SKM-1 (cell line): ENCODE results near the gene CSAG2.
"Not testable (repeated sequence)": the region's sequence is repeated elsewhere in the genome, so short reads cannot be mapped to it uniquely, and the experiment has no call there.

ENCODE experiments used
- DNase-seq: peaks from one replicate; lab custom pipeline; 2025; ENCODE audit not compliant: unreplicated experiment; lab: John Stamatoyannopoulos, UW

CSAG2 gene, protein sequence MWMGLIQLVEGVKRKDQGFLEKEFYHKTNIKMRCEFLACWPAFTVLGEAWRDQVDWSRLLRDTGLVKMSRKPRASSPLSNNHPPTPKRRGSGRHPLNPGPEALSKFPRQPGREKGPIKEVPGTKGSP

DNA sequence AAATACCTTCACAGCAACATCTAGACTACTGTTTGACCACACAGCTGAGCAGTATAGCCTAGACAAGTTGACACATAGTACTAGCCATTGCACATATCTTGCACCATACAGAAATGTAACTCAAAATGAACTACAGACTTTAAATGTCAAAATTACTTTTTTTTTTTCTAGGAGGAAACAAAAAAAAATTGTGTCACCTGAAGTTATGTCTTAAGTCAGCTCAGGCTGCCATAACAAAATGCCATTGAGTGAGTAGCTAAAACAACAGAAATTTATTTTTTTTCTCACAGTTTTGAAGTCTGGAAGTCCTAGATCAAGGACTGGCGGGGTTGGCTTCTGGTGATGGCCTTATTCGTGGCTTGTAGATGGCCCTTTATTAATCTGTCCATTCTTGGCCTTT is at the start of gene CSAG2:
Gene CSAG2, minus strand, starts transcription at position 101 of the 400 bp plus-strand sequence. CDS start 161 bp downstream, outside the sequence.
- DNase-seq: not testable (repeated sequence)

DNA sequence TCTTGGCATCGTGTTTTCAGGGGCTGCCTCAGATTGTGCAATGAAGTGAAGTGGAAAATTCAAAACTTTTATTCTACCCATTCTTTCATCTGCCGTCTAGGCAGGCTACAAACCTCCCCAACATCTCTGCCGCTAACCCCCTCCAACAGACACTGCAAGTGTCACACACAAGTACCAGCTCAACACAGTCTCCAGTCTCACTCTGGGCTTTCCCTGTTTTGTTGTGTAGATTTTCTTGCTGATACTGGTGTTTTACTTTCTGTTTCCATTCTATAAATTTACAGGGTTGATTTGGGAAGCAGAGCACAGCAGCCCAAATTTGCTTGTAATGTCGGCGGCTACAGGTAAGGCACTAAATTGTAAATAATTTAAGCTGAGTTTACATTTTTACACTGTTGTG is 45.8 kb upstream of the CSAG2 start:
- DNase-seq: not testable (repeated sequence)

DNA sequence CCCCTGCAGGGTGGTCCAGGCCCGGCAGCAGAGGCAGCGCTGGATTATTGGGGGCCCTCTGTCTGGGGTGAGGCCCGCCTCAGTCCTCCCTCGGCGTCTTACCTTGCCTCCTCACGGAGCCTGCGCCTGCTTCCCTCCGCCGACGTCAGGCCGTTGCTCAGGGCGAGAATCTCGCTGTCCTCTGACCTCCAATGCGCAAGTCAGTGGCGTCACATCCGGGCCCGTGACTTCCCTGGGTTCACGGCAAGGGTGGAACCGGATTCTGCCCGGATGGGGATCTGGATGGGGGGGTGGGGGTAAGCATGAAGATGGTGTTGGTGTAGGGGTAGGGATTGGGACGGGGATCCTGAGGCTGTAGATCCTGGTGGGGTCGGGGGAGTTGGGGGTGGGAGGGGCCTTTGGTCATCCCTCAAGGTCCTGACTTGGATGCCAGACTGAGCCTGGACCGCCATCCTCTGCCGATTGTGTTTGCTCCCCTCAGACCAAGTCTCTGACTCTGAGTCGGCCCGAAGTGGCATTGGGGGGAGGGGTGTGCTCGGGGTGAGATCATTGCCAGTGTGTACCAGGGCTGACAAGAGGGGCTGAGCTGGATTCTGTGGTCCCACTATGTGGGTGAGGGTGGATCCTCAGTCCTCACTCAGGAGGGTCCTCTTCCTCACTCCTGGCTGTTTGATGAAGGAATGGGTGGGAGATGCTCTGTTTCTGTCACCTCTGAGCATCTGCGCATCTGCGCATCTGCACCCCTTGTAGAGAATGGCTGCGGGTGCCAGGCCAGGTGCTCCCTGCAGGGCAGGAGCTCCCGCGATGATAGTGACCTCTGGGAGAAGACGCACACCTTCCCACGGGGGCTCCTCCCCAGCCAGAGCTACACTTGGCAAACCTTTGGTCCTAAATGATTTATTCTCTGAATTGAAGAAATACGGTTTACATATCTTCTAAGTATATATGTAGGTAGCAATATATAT is 44.9 kb upstream of the CSAG2 start, which contains the start of gene MAGEA2:
Gene MAGEA2, minus strand, starts transcription at position 157 of the 965 bp plus-strand sequence. CDS start 2,479 bp downstream, outside the sequence.
- not testable (repeated sequence) for DNase-seq

DNA sequence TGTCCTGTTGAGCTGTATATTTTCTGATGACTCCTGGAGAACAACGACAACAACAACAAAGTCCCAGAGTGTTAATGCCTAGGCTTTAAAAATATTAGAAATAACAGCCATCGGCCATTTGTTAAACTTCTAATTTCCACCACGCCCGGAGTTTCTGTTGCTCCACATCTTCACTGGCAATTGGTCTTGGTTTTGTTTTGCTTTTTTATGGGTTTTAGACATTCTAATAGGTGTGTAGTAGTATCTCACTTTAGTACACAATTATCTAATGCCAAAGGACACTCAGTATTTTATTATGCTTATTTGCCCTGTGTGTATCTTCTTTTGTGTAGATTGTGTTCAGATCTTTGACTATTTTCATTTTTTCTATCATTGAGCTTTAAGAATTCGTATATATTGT is 29.5 kb upstream of the CSAG2 start:
- DNase-seq: no peak

DNA sequence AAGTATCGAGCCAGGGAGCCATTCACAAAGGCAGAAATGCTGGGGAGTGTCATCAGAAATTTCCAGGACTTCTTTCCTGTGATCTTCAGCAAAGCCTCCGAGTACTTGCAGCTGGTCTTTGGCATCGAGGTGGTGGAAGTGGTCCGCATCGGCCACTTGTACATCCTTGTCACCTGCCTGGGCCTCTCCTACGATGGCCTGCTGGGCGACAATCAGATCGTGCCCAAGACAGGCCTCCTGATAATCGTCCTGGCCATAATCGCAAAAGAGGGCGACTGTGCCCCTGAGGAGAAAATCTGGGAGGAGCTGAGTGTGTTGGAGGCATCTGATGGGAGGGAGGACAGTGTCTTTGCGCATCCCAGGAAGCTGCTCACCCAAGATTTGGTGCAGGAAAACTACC is 27.5 kb upstream of the CSAG2 start:
- DNase-seq: not testable (repeated sequence)

DNA sequence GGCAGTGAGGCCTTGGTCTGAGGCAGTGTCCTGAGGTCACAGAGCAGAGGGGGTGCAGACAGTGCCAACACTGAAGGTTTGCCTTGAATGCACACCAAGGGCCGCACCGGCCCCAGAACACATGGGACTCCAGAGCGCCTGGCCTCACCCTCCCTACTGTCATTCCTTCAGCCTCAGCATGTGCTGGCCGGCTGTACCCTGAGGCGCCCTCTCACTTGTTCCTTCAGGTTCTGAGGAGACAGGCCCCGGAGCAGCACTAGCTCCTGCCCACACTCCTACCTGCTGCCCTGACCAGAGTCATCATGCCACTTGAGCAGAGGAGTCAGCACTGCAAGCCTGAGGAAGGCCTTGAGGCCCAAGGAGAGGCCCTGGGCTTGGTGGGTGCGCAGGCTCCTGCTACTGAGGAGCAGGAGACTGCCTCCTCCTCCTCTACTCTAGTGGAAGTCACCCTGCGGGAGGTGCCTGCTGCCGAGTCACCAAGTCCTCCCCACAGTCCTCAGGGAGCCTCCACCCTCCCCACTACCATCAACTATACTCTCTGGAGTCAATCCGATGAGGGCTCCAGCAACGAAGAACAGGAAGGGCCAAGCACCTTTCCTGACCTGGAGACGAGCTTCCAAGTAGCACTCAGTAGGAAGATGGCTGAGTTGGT is 26.9 kb upstream of the CSAG2 start:
- no peak for DNase-seq

DNA sequence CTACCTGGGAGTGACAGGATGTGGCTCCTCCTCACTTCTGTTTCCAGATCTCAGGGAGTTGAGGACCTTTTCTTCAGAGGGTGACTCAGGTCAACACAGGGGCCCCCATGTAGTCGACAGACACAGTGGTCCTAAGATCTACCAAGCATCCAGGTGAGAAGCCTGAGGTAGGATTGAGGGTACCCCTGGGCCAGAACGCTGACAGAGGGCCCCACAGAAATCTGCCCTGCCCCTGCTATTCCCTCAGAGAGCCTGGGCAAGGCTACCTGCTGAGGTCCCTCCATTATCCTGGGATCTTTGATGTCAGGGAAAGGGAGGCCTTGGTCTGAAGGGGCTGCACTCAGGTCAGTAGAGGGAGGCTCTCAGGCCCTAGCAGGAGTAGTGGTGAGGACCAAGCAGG is 26.0 kb upstream of the CSAG2 start:
- no peak for DNase-seq

DNA sequence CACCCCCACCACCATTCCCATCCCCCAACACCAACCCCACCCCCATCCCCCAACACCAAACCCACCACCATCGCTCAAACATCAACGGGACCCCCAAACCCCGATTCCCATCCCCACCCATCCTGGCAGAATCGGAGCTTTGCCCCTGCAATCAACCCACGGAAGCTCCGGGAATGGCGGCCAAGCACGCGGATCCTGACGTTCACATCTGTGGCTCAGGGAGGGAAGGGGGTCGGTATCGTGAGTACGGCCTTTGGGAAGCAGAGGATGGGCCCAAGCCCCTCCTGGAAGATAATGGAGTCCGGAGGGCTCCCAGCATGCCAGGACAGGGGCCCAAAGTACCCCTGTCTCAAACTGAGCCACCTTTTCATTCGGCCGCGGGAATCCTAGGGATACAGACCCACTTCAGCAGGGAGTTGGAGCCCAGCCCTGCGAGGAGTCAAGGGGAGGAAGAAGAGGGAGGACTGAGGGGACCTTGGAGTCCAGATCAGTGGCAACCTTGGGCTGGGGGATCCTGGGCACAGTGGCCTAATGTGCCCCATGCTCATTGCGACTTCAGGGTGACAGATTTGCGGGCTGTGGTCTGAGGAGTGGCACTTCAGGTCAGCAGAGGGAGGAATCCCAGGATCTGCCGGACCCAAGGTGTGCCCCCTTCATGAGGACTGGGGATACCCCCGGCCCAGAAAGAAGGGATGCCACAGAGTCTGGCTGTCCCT is 25.2 kb upstream of the CSAG2 start:
- DNase-seq: not testable (repeated sequence)

DNA sequence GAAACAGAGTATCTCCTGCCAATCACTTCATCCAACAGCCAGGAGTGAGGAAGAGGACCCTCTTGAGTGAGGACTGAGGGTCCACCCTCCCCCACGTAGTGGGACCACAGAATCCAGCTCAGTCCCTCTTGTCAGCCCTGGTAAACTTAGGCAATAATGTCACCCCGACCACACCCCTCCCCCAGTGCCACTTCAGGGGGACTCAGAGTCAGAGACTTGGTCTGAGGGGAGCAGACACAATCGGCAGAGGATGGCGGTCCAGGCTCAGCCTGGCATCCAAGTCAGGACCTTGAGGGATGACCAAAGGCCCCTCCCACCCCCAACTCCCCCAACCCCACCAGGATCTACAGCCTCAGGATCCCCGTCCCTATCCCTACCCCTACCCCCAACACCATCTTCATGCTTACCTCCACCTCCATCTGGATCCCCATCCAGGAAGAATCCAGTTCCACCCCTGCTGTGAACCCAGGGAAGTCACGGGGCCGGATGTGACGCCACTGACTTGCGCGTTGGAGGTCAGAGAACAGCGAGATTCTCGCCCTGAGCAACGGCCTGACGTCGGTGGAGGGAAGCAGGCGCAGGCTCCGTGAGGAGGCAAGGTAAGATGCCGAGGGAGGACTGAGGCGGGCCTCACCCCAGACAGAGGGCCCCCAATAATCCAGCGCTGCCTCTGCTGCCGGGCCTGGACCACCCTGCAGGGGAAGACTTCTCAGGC is 24.3 kb upstream of the CSAG2 start, which contains the start of the genes CSAG1 and MAGEA12:
Gene CSAG1, minus strand, starts transcription at position 461 of the 715 bp plus-strand sequence. CDS start 1,261 bp downstream, outside the sequence.
Gene MAGEA12, plus strand, starts transcription at position 497 of the 715 bp plus-strand sequence. CDS start 2,405 bp downstream, outside the sequence.
- no peak for DNase-seq

DNA sequence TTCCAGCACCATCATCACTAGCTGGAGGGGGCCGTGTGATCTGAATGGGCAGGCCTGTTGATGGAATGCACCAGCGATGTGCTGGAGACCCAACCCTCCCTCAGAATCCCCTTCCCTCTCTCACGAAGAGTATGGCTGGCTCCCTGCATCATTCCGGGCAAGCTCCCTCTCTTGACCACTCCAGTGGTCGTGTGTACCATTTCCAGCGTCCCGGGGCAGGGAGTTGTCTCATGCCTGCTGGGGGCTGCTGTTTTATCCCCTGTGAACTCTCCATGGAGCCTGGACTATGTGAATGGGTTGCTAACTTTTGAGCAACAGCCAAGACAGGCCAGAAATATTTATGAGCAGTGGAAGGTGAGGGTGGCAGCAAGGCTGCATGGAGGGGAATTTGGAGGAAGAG is 16.3 kb upstream of the CSAG2 start:
- no peak for DNase-seq

DNA sequence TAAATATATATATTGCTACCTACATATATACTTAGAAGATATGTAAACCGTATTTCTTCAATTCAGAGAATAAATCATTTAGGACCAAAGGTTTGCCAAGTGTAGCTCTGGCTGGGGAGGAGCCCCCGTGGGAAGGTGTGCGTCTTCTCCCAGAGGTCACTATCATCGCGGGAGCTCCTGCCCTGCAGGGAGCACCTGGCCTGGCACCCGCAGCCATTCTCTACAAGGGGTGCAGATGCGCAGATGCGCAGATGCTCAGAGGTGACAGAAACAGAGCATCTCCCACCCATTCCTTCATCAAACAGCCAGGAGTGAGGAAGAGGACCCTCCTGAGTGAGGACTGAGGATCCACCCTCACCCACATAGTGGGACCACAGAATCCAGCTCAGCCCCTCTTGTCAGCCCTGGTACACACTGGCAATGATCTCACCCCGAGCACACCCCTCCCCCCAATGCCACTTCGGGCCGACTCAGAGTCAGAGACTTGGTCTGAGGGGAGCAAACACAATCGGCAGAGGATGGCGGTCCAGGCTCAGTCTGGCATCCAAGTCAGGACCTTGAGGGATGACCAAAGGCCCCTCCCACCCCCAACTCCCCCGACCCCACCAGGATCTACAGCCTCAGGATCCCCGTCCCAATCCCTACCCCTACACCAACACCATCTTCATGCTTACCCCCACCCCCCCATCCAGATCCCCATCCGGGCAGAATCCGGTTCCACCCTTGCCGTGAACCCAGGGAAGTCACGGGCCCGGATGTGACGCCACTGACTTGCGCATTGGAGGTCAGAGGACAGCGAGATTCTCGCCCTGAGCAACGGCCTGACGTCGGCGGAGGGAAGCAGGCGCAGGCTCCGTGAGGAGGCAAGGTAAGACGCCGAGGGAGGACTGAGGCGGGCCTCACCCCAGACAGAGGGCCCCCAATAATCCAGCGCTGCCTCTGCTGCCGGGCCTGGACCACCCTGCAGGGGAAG is 5.0 kb upstream of the CSAG2 start, which contains the start of gene MAGEA2B:
Gene MAGEA2B, plus strand, starts transcription at position 814 of the 973 bp plus-strand sequence. CDS start 2,479 bp downstream, outside the sequence.
- DNase-seq: not testable (repeated sequence)

DNA sequence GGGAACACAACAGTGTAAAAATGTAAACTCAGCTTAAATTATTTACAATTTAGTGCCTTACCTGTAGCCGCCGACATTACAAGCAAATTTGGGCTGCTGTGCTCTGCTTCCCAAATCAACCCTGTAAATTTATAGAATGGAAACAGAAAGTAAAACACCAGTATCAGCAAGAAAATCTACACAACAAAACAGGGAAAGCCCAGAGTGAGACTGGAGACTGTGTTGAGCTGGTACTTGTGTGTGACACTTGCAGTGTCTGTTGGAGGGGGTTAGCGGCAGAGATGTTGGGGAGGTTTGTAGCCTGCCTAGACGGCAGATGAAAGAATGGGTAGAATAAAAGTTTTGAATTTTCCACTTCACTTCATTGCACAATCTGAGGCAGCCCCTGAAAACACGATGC is 4.1 kb upstream of the CSAG2 start:
- not testable (repeated sequence) for DNase-seq

DNA sequence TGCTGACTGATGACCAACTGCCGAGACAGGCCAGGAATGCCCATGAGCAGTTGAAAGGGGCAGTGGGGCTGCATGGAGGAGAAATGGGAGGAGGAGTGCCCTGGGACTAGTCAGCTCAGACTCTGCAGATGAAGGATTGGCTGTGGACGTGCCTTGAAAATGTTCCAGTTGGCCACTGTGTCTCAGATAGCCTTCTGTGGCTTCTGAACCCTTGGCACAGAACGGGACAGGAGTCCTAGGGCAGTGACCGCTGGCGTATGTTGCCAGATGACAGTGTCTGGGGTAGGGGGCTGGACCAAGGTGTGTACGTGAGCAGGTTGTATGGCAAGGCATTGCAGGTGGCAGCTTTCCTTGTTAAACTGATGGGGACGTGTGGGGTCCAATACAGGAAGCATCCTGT is 2.6 kb downstream of the CSAG2 start:
- not testable (repeated sequence) for DNase-seq

DNA sequence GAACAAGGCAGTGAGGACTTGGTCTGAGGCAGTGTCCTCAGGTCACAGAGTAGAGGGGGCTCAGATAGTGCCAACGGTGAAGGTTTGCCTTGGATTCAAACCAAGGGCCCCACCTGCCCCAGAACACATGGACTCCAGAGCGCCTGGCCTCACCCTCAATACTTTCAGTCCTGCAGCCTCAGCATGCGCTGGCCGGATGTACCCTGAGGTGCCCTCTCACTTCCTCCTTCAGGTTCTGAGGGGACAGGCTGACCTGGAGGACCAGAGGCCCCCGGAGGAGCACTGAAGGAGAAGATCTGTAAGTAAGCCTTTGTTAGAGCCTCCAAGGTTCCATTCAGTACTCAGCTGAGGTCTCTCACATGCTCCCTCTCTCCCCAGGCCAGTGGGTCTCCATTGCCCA is 8.7 kb downstream of the CSAG2 start:
- not testable (repeated sequence) for DNase-seq

DNA sequence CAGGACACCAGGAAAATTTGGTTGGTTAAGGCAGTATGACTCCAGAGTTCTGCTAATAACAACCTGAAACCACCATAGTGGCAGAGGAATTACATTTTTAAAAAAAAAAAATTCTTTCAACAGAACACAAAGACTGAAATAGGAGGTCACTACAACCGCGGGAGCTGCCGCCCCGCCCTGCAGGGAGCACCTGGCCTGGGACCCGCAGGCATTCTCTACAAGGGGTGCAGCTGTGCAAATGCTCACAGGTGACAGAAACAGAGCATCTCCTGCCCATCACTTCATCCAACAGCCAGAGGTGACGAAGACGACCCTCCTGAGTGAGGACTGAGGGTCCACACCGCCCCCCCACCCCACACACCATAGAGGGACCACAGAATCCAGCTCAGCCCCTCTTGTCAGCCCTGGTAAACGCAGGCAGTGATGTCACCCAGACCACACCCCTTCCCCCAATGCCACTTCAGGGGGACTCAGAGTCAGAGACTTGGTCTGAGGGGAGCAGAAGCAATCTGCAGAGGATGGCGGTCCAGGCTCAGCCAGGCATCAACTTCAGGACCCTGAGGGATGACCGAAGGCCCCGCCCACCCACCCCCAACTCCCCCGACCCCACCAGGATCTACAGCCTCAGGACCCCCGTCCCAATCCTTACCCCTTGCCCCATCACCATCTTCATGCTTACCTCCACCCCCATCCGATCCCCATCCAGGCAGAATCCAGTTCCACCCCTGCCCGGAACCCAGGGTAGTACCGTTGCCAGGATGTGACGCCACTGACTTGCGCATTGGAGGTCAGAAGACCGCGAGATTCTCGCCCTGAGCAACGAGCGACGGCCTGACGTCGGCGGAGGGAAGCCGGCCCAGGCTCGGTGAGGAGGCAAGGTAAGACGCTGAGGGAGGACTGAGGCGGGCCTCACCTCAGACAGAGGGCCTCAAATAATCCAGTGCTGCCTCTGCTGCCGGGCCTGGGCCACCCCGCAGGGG is 10.8 kb downstream of the CSAG2 start, which contains the start of gene MAGEA3:
Gene MAGEA3, plus strand, starts transcription at position 843 of the 980 bp plus-strand sequence. CDS start 2,039 bp downstream, outside the sequence.
- not testable (repeated sequence) for DNase-seq

DNA sequence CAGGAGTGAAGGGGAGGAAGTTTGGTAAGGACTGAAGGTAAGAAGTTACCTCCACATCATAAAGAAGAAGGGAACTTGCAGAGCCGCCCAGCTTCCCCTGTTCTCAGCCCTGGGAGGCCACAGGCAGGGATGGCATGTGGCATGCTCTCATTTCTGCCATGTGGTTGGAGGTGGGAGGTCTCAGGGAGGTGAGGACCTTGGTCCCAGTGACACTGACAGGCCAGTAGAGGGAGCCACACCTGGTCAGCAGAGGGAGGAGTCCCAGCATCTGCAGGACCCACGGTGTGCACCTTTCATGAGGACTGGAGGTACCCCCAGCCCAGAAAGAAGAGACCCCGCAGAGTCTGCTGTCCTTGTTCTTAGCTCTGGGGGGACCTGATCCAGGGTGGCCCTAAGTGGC is 28.1 kb downstream of the CSAG2 start:
- DNase-seq: not testable (repeated sequence)

DNA sequence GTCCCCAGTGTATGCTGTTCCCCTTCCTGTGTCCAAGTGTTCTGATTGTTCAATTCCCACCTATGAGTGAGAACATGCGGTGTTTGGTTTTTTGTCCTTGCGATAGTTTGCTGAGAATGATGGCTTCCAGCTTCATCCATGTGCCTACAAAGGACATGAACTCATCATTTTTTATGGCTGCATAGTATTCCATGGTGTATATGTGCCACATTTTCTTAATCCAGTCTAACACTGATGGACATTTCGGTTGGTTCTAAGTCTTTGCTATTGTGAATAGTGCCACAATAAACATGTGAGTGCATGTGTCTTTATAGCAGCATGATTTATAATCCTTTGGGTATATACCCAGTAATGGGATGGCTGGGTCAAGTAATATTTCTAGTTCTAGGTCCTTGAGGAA is 34.4 kb downstream of the CSAG2 start:
- not testable (repeated sequence) for DNase-seq
